DOHH2 (cell line): ENCODE data around the gene EFS.

Experiments
- EZH2phosphoT487 ChIP-seq: fragments of 200-600 bp; sonication (generic); IDR thresholded peaks from 2 replicates; pipeline ENCODE4 v1.6.1; 2017; ENCODE audit warnings: borderline replicate concordance, mild to moderate bottlenecking, antibody characterized with exemption, low read length, moderate library complexity, mixed read lengths
- TF ChIP-seq, protein P1 (sequence below): fragments of 200-600 bp; sonication (generic); IDR thresholded peaks from one replicate; pipeline ENCODE4 v1.5.1; 2014; ENCODE audit warnings: antibody characterized with exemption, mild to moderate bottlenecking, low read depth, low read length; ENCODE audit not compliant: poor library complexity, severe bottlenecking

DNA sequence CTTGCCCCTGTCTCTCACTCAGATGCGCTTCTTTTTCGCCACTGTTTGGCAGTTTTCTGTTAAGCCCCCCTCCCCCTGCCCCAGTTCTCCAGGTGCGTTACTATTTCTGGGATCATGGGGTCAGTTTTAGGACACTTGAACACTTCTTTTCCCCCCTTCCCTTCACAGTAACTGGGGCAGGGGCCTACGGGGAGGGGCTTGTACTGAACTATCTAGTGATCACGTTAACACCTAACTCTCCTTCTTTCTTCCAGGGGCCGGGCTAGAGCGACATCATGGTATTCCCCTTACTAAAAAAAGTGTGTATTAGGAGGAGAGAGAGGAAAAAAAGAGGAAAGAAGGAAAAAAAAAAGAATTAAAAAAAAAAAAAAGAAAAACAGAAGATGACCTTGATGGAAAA, 40.0 kb downstream of the EFS start:
- TF ChIP-seq, protein P1, sequence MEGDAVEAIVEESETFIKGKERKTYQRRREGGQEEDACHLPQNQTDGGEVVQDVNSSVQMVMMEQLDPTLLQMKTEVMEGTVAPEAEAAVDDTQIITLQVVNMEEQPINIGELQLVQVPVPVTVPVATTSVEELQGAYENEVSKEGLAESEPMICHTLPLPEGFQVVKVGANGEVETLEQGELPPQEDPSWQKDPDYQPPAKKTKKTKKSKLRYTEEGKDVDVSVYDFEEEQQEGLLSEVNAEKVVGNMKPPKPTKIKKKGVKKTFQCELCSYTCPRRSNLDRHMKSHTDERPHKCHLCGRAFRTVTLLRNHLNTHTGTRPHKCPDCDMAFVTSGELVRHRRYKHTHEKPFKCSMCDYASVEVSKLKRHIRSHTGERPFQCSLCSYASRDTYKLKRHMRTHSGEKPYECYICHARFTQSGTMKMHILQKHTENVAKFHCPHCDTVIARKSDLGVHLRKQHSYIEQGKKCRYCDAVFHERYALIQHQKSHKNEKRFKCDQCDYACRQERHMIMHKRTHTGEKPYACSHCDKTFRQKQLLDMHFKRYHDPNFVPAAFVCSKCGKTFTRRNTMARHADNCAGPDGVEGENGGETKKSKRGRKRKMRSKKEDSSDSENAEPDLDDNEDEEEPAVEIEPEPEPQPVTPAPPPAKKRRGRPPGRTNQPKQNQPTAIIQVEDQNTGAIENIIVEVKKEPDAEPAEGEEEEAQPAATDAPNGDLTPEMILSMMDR = no peak
- no peak for TF ChIP-seq EZH2phosphoT487
